Body of pancreas (tissue), 4 donors: ENCODE measurements around the gene PDK4. TPM values are rescaled to one million over a fixed set of nuclear protein-coding genes. Genes with fewer than 3 reads are reported as not detected.
A peak's percentile ranks its signal among the peaks of the same experiment; 100 is the strongest.

Experiments
- ATAC-seq: fragments of 150-250 bp; one replicate; pipeline ENCODE4 v1.9.1; 2016
- DNase-seq, 4 donors: peaks; one replicate each; pipeline ENCODE4 v3.0.0-alpha.2; 2019
- H3K27ac ChIP-seq, 4 donors: fragments of 200-600 bp; sonication (generic); 1 replicate in 3 of 4; 2 replicates in 1 of 4; pipeline versions ENCODE4 v1.5.1 to v1.6.1; 2016 to 2019; ENCODE audit warnings: mild to moderate bottlenecking in 1 of 4, mixed read lengths in 1 of 4, moderate library complexity in 1 of 4
- H3K27me3 ChIP-seq, 2 donors: fragments of 200-600 bp; sonication (generic); one replicate each; pipeline ENCODE4 v1.6.0; 2016; ENCODE audit warnings: mild to moderate bottlenecking in 1 of 2
- H3K36me3 ChIP-seq, 2 donors: fragments of 200-600 bp; sonication (generic); replicated peaks in 1 of 2; 2 replicates each; pipeline ENCODE4 v1.5.1; 2016; ENCODE audit warnings: low read depth in 2 of 2; ENCODE audit not compliant: insufficient read depth in 1 of 2
- H3K4me1 ChIP-seq: fragments of 200-600 bp; sonication (generic); one replicate; pipeline ENCODE4 v1.6.0; 2016
- H3K4me3 ChIP-seq, 2 donors: fragments of 200-600 bp; sonication (generic); 1 replicate in 1 of 2; 2 replicates in 1 of 2; pipeline ENCODE4 v1.5.1; 2016 to 2019
- H3K9me3 ChIP-seq, 3 donors: fragments of 200-600 bp; sonication (generic); 1 replicate in 2 of 3; 2 replicates in 1 of 3; pipeline ENCODE4 v1.5.1; 2016
- CTCF ChIP-seq, 7 experiments: fragments of 450-650 bp in 4 of 7; fragments of 200-600 bp in 3 of 7; sonication (generic) in 3 of 7; IDR thresholded peaks; one replicate each; pipeline ENCODE4 v1.5.1; 2016 to 2019; ENCODE audit warnings: antibody characterized with exemption in 7 of 7
- POLR2A ChIP-seq, 3 donors: fragments of 450-650 bp; IDR thresholded peaks; one replicate each; pipeline ENCODE4 v1.6.1; 2016; ENCODE audit warnings: antibody characterized with exemption in 3 of 3, mild to moderate bottlenecking in 2 of 3
- WGBS, 2 donors: methylation state at CpG; one replicate each; pipeline ENCODE4 v1.1.5; 2017; 5-methylcytosine and 5-hydroxymethylcytosine counted together
- intact Hi-C: fragments of 100-400 bp; cut with DNase I; formaldehyde crosslinking; loops from one replicate; pipeline ENCODE4 v1.15.1; 2023
- total RNA-seq, 2 donors: library from RNA; depleted of rRNA; stranded (reverse); fragments of >200 nt; gene quantifications; one replicate each; pipeline ENCODE4 v1.1.0, GENCODE V29; 2016

Gene PDK4
- total RNA-seq, 2 donors from 2014 or later = 234 to 308 TPM

GRCh38 chr7:95631527-95631926, 35.2 kb upstream of the PDK4 start:
- Histone ChIP-seq H3K36me3 (no peaks in the 10 kb centered on the region), H3K9me3 (no peaks in the 10 kb centered on the region), H3K4me1 (peaks cover 28% of the 10 kb centered on the region), H3K4me3 (no peak overlapping the region), H3K27me3 (no peaks in the 10 kb centered on the region), H3K27ac (no peak overlapping the region)
- DNase-seq (no peak), ATAC-seq (no peak)
- WGBS, 2 donors = 55 to 64% methylated on average over 7 of the region's 7 CpGs
- TF ChIP-seq CTCF (IDR thresholded peaks at IDR 0.05) = no peak
- TF ChIP-seq POLR2A (IDR thresholded peaks at IDR 0.05) = no peak
- intact Hi-C loops = no loop called here

- WGBS, 2 donors = 49 to 57% methylated on average over 6 of the region's 6 CpGs
- no peak overlapping the region for H3K4me3 ChIP-seq
Observed at GRCh38 chr7:95630702-95631458, 34.6 kb upstream of the PDK4 start.

GRCh38 chr7:95628831-95629439, 32.6 kb upstream of the PDK4 start:
- Histone ChIP-seq H3K4me1 (peaks cover 31% of the 10 kb centered on the region), H3K4me3 (no peak overlapping the region), H3K9me3 (no peaks in the 10 kb centered on the region), H3K27ac (peak overlapping the region; percentile 17 to 79 (median 74)), H3K36me3 (no peaks in the 10 kb centered on the region), H3K27me3 (no peaks in the 10 kb centered on the region)
- peak in 2 of 3 donors; percentile 17 to 47 for TF ChIP-seq POLR2A (IDR thresholded peaks at IDR 0.05)
- TF ChIP-seq CTCF (IDR thresholded peaks at IDR 0.05) = peak in 3 of 7 experiments; percentile 12 to 35 (median 34)
- intact Hi-C loops = no loop called here
- peak; percentile 87 for ATAC-seq
- DNase-seq = peak in 2 of 4 donors; percentile 38 to 65
- 21 to 25% methylated on average over 5 of the region's 5 CpGs for WGBS, 2 donors

More at GRCh38 chr7:95630702-95631458, 34.6 kb upstream of the PDK4 start:
- no peak for TF ChIP-seq POLR2A (IDR thresholded peaks at IDR 0.05)
- TF ChIP-seq CTCF (IDR thresholded peaks at IDR 0.05) = no peak
- intact Hi-C loops = no loop called here
- Histone ChIP-seq H3K27ac (peak overlapping the region in 1 of 4 donors; percentile 78), H3K36me3 (no peaks in the 10 kb centered on the region), H3K4me1 (peaks cover 28% of the 10 kb centered on the region), H3K27me3 (no peaks in the 10 kb centered on the region), H3K9me3 (no peaks in the 10 kb centered on the region)
- no peak for ATAC-seq
- DNase-seq = no peak

- no peak for DNase-seq
- TF ChIP-seq POLR2A (IDR thresholded peaks at IDR 0.05) (no peak), CTCF (IDR thresholded peaks at IDR 0.05) (no peak)
- no peaks in the 10 kb centered on the region for H3K27me3 ChIP-seq
- no peak for ATAC-seq
- H3K36me3 ChIP-seq = no peaks in the 10 kb centered on the region
- no peak overlapping the region for H3K4me3 ChIP-seq
- WGBS, 2 donors = 0% methylated on average over 1 of the region's 1 CpG
- no peak overlapping the region for H3K27ac ChIP-seq
- H3K9me3 ChIP-seq = no peaks in the 10 kb centered on the region
- H3K4me1 ChIP-seq = peaks cover 47% of the 10 kb centered on the region
- intact Hi-C loops = no loop called here
Observed at GRCh38 chr7:95623788-95624187, 27.5 kb upstream of the PDK4 start.
